Measurements from ENCODE around the gene PPP1R16B.

The PPP1R16B gene

GRCh38 chr20:38962044-38962927, 156.8 kb downstream of the PPP1R16B start, which contains the start of gene DHX35:
DHX35 (plus strand) TSS chr20:38962344; CDS start chr20:38962368, 24 bp downstream.
- H3K36me3 ChIP-seq (ENCODE audit: control insufficient read depth, insufficient read depth, low read length) = no peaks in the 10 kb centered on the region
- no peaks in the 10 kb centered on the region for H3K27me3 ChIP-seq (ENCODE audit: control insufficient read depth, insufficient read depth, low read length)
- H3K9ac ChIP-seq (ENCODE audit: low read length) = peak within 1 kb of the TSS; percentile 83
- peaks cover 4% of the 10 kb centered on the region for H3K4me1 ChIP-seq (ENCODE audit: control insufficient read depth, insufficient read depth, low read length)
- H3K4me3 ChIP-seq (ENCODE audit: low read length) = peak within 1 kb of the TSS; percentile 85
- no peaks in the 10 kb centered on the region for H3K9me3 ChIP-seq (ENCODE audit: control insufficient read depth, low read length)

- Histone ChIP-seq H3K4me1 (ENCODE audit: control insufficient read depth, insufficient read depth, low read length) (peaks cover 4% of the 10 kb centered on the region), H3K27me3 (ENCODE audit: control insufficient read depth, insufficient read depth, low read length) (no peaks in the 10 kb centered on the region), H3K36me3 (ENCODE audit: control insufficient read depth, insufficient read depth, low read length) (no peaks in the 10 kb centered on the region), H3K9ac (ENCODE audit: low read length) (peak overlapping the region; percentile 83), H3K9me3 (ENCODE audit: control insufficient read depth, low read length) (no peaks in the 10 kb centered on the region), H3K4me3 (ENCODE audit: low read length) (peak overlapping the region; percentile 85)
Observed at GRCh38 chr20:38962928-38963401, 157.5 kb downstream of the PPP1R16B start.

- no peak overlapping the region for H3K9ac ChIP-seq (ENCODE audit: low read length)
- no peaks in the 10 kb centered on the region for H3K36me3 ChIP-seq (ENCODE audit: control insufficient read depth, insufficient read depth, low read length)
- peaks cover 4% of the 10 kb centered on the region for H3K4me1 ChIP-seq (ENCODE audit: control insufficient read depth, insufficient read depth, low read length)
- no peaks in the 10 kb centered on the region for H3K27me3 ChIP-seq (ENCODE audit: control insufficient read depth, insufficient read depth, low read length)
- no peaks in the 10 kb centered on the region for H3K9me3 ChIP-seq (ENCODE audit: control insufficient read depth, low read length)
- H3K4me3 ChIP-seq (ENCODE audit: low read length) = no peak overlapping the region
Observed at GRCh38 chr20:38963745-38964144, 158.2 kb downstream of the PPP1R16B start.

GRCh38 chr20:38965264-38965663, 159.8 kb downstream of the PPP1R16B start:
- H3K4me1 ChIP-seq (ENCODE audit: control insufficient read depth, insufficient read depth, low read length) = peaks cover 4% of the 10 kb centered on the region
- H3K9ac ChIP-seq (ENCODE audit: low read length) = no peak overlapping the region
- no peaks in the 10 kb centered on the region for H3K36me3 ChIP-seq (ENCODE audit: control insufficient read depth, insufficient read depth, low read length)
- no peaks in the 10 kb centered on the region for H3K27me3 ChIP-seq (ENCODE audit: control insufficient read depth, insufficient read depth, low read length)
- H3K4me3 ChIP-seq (ENCODE audit: low read length) = no peak overlapping the region
- H3K9me3 ChIP-seq (ENCODE audit: control insufficient read depth, low read length) = no peaks in the 10 kb centered on the region

- H3K4me3 ChIP-seq (ENCODE audit: low read length) = no peak overlapping the region
- peaks cover 1% of the 10 kb centered on the region for H3K4me1 ChIP-seq (ENCODE audit: control insufficient read depth, insufficient read depth, low read length)
Observed at GRCh38 chr20:38968090-38968489, 162.6 kb downstream of the PPP1R16B start.

GRCh38 chr20:38969708-38970107, 164.2 kb downstream of the PPP1R16B start:
- H3K9ac ChIP-seq (ENCODE audit: low read length) = no peak overlapping the region
- H3K9me3 ChIP-seq (ENCODE audit: control insufficient read depth, low read length) = no peaks in the 10 kb centered on the region
- H3K36me3 ChIP-seq (ENCODE audit: control insufficient read depth, insufficient read depth, low read length) = no peaks in the 10 kb centered on the region
- no peaks in the 10 kb centered on the region for H3K27me3 ChIP-seq (ENCODE audit: control insufficient read depth, insufficient read depth, low read length)
- no peak overlapping the region for H3K4me3 ChIP-seq (ENCODE audit: low read length)
- H3K4me1 ChIP-seq (ENCODE audit: control insufficient read depth, insufficient read depth, low read length) = peaks cover 17% of the 10 kb centered on the region

More at GRCh38 chr20:38968090-38968489, 162.6 kb downstream of the PPP1R16B start:
- H3K9ac ChIP-seq (ENCODE audit: low read length) = no peak overlapping the region
- no peaks in the 10 kb centered on the region for H3K36me3 ChIP-seq (ENCODE audit: control insufficient read depth, insufficient read depth, low read length)
- no peaks in the 10 kb centered on the region for H3K27me3 ChIP-seq (ENCODE audit: control insufficient read depth, insufficient read depth, low read length)
- no peaks in the 10 kb centered on the region for H3K9me3 ChIP-seq (ENCODE audit: control insufficient read depth, low read length)

GRCh38 chr20:38970302-38970701, 164.8 kb downstream of the PPP1R16B start:
- H3K9me3 ChIP-seq (ENCODE audit: control insufficient read depth, low read length) = no peaks in the 10 kb centered on the region
- H3K4me1 ChIP-seq (ENCODE audit: control insufficient read depth, insufficient read depth, low read length) = peaks cover 17% of the 10 kb centered on the region
- H3K4me3 ChIP-seq (ENCODE audit: low read length) = no peak overlapping the region
- H3K9ac ChIP-seq (ENCODE audit: low read length) = no peak overlapping the region
- no peaks in the 10 kb centered on the region for H3K36me3 ChIP-seq (ENCODE audit: control insufficient read depth, insufficient read depth, low read length)
- H3K27me3 ChIP-seq (ENCODE audit: control insufficient read depth, insufficient read depth, low read length) = no peaks in the 10 kb centered on the region

Data from mucosa of stomach (tissue), 1 donor.